ENCODE data around the gene IFI30. TPM values are rescaled to one million over a fixed set of nuclear protein-coding genes. Genes with fewer than 3 reads are reported as not detected.

The IFI30 gene
- total RNA-seq, 1 donor from 2014 or later: 8.0 TPM

- DNase-seq: peak; percentile 39
Measured at GRCh38 chr19:18225702-18226468, 52.3 kb downstream of the IFI30 start, which contains the start of gene PDE4C. Gene PDE4C (minus strand): TSS chr19:18226438. CDS start chr19:18226415, 23 bp downstream.

- DNase-seq: no peak
Measured at GRCh38 chr19:18226956-18227780, 53.6 kb downstream of the IFI30 start.

Other genes starting within 250 kb of the IFI30 start
- 24.8 and 58.4 TPM in 2 replicates for gene CCDC124, start 240.8 kb upstream of the IFI30 start, total RNA-seq
- gene KCNN1, start 206.7 kb upstream of the IFI30 start, total RNA-seq: under 0.01 and 0.42 TPM in 2 replicates
- 68.7 and 107 TPM in 2 replicates for gene ARRDC2, start 165.6 kb upstream of the IFI30 start, total RNA-seq
- gene IL12RB1, start 86.9 kb upstream of the IFI30 start, total RNA-seq: 0.34 and 0.74 TPM in 2 replicates
- 2.2 and 3.7 TPM in 2 replicates for gene MAST3, start 76.0 kb upstream of the IFI30 start, total RNA-seq
- 4.8 and 9.7 TPM in 2 replicates for gene PIK3R2, start 20.6 kb upstream of the IFI30 start, total RNA-seq
- 15.3 and 19.3 TPM in 2 replicates for gene MPV17L2, start 19.4 kb downstream of the IFI30 start, total RNA-seq
- gene RAB3A, start 30.2 kb downstream of the IFI30 start, total RNA-seq: 0.17 and 0.93 TPM in 2 replicates
- 0.28 and 0.51 TPM in 2 replicates for gene PDE4C, start 52.6 kb downstream of the IFI30 start, total RNA-seq
- under 0.01 and 0.17 TPM in 2 replicates for gene IQCN, start 100.6 kb downstream of the IFI30 start, total RNA-seq
- 122 and 173 TPM in 2 replicates for gene JUND, start 107.8 kb downstream of the IFI30 start, total RNA-seq
- gene LSM4, start 149.3 kb downstream of the IFI30 start, total RNA-seq: 88.5 and 185 TPM in 2 replicates
- gene PGPEP1, start 166.8 kb downstream of the IFI30 start, total RNA-seq: 28.2 and 29.6 TPM in 2 replicates
- 106 and 152 TPM in 2 replicates for gene GDF15, start 212.3 kb downstream of the IFI30 start, total RNA-seq
- not detected in 2 replicates for gene LRRC25, start 223.8 kb downstream of the IFI30 start, total RNA-seq
- gene SSBP4, start 245.6 kb downstream of the IFI30 start, total RNA-seq: 88.8 and 96.7 TPM in 2 replicates